GM12878 (cell line): ENCODE results near the gene SCNN1B. TPM values are rescaled to one million over a fixed set of nuclear protein-coding genes. Genes with fewer than 3 reads are reported as not detected.
A peak's percentile ranks its signal among the peaks of the same experiment; 100 is the strongest.

Source experiments
- ATAC-seq: fragments of 200-7000 bp; cut with Tn5 transposase; 3 replicates; pipeline ENCODE4 v1.9.1; 2020; ENCODE audit warnings: mild to moderate bottlenecking, moderate library complexity
- BruUV-seq: library from RNA; stranded (reverse); fragments of 400-500 nt; replicated peaks from 2 replicates; lab custom pipeline; 2021; lab: Mats Ljungman, UMichigan
- CTCF ChIA-PET: fragments of 300-600 bp; sonication (Branson Sonifier 250); formaldehyde crosslinking; extraction: SDS; loops from one replicate; lab custom pipeline; 2021; ENCODE audit warnings: inconsistent platforms; lab: Yijun Ruan, JAX
- POLR2A ChIA-PET: fragments of 350-600 bp; formaldehyde crosslinking; extraction: SDS; loops from one replicate; lab custom pipeline; 2021; ENCODE audit warnings: inconsistent platforms; lab: Charles Lee
- RAD21 ChIA-PET: fragments of 300-600 bp; sonication (Branson Sonifier 250); formaldehyde crosslinking; loops from one replicate; lab custom pipeline; 2023; ENCODE audit warnings: antibody characterized with exemption; ENCODE audit not compliant: unreplicated experiment; lab: Charles Lee
- SMC1A ChIA-PET: fragments of 300-600 bp; sonication (Branson Sonifier 250); formaldehyde crosslinking; loops from one replicate; lab custom pipeline; 2023; ENCODE audit not compliant: unreplicated experiment, uncharacterized antibody; lab: Charles Lee
- DNase-seq: peaks from one replicate; pipeline ENCODE4 v3.0.0-alpha.2; 2011; ENCODE audit warnings: low read depth, low spot score
- FAIRE-seq: peaks from 3 replicates; lab custom pipeline; 2011; peaks lifted over from hg19 to GRCh38; lab: Jason Lieb, UNC
- H2AFZ ChIP-seq: 2 replicates; pipeline ENCODE4 v1.6.0; 2011; ENCODE audit warnings: low read depth, low read length, control low read depth; ENCODE audit not compliant: control insufficient read depth
- H3K27ac ChIP-seq: 2 replicates; pipeline ENCODE4 v1.5.1; 2011; ENCODE audit warnings: control low read depth; ENCODE audit not compliant: control insufficient read depth, insufficient read depth
- H3K27me3 ChIP-seq, 2 experiments: replicated peaks in 1 of 2; 2 replicates each; pipeline versions ENCODE4 v1.6.0 to v1.6.1; 2011; ENCODE audit warnings: low read length in 1 of 2; ENCODE audit not compliant: control insufficient read depth in 2 of 2, insufficient read depth in 2 of 2
- H3K36me3 ChIP-seq, 2 experiments: 2 replicates each; pipeline ENCODE4 v1.5.1; 2011; ENCODE audit warnings: low read length in 1 of 2; ENCODE audit not compliant: control insufficient read depth in 2 of 2, insufficient read depth in 2 of 2
- H3K4me1 ChIP-seq: 2 replicates; pipeline ENCODE4 v1.6.1; 2011; ENCODE audit warnings: mild to moderate bottlenecking, low read length, moderate library complexity, mixed read lengths; ENCODE audit not compliant: control insufficient read depth, insufficient read depth
- H3K4me2 ChIP-seq: 2 replicates; pipeline ENCODE4 v1.6.0; 2011; ENCODE audit warnings: control low read depth; ENCODE audit not compliant: control insufficient read depth, insufficient read depth
- H3K4me3 ChIP-seq: fragments of 200-600 bp; sonication (generic); 2 replicates; pipeline ENCODE4 v1.5.1; 2016
- H3K79me2 ChIP-seq: 2 replicates; pipeline ENCODE4 v1.6.0; 2011; ENCODE audit warnings: low read length; ENCODE audit not compliant: control insufficient read depth, insufficient read depth
- H3K9ac ChIP-seq: 2 replicates; pipeline ENCODE4 v1.8.0; 2011; ENCODE audit warnings: low read length, control low read depth, mixed read lengths; ENCODE audit not compliant: control insufficient read depth, insufficient read depth
- H3K9me3 ChIP-seq: replicated peaks from 3 replicates; pipeline ENCODE4 v1.5.1; 2011; ENCODE audit warnings: mild to moderate bottlenecking, low read length; ENCODE audit not compliant: control insufficient read depth, insufficient read depth
- H4K20me1 ChIP-seq: 2 replicates; pipeline ENCODE4 v1.6.0; 2011; ENCODE audit not compliant: control insufficient read depth, insufficient read depth
- ATF7 ChIP-seq: fragments of 450-650 bp; IDR thresholded peaks from 2 replicates; pipeline ENCODE4 v1.6.1; 2016; ENCODE audit warnings: low read depth, mild to moderate bottlenecking
- BMI1 ChIP-seq: fragments of 450-650 bp; IDR thresholded peaks from 2 replicates; pipeline ENCODE4 v1.6.1; 2016; ENCODE audit warnings: mild to moderate bottlenecking, moderate library complexity, borderline replicate concordance
- FOXK2 ChIP-seq: fragments of 450-650 bp; IDR thresholded peaks from 2 replicates; pipeline ENCODE4 v1.6.1; 2017; ENCODE audit warnings: mild to moderate bottlenecking, moderate library complexity
- KLF5 ChIP-seq: fragments of 450-650 bp; IDR thresholded peaks from 2 replicates; pipeline ENCODE4 v1.6.1; 2014; ENCODE audit warnings: mild to moderate bottlenecking; ENCODE audit not compliant: partially characterized antibody
- NFXL1 ChIP-seq: fragments of 450-650 bp; IDR thresholded peaks from 2 replicates; pipeline ENCODE4 v1.6.1; 2017; ENCODE audit warnings: antibody characterized with exemption, mild to moderate bottlenecking, borderline replicate concordance
- RB1 ChIP-seq: fragments of 450-650 bp; formaldehyde crosslinking; IDR thresholded peaks from 2 replicates; pipeline ENCODE4 v1.6.1; 2017; ENCODE audit warnings: mild to moderate bottlenecking, borderline replicate concordance
- RELA ChIP-seq: fragments of 450-650 bp; IDR thresholded peaks from 2 replicates; pipeline ENCODE4 v1.8.0; 2014; ENCODE audit warnings: borderline replicate concordance; ENCODE audit not compliant: partially characterized antibody
- RUNX3 ChIP-seq: IDR thresholded peaks from 2 replicates; pipeline ENCODE4 v1.6.1; 2012; ENCODE audit warnings: low read length, inconsistent platforms
- SP1 ChIP-seq: IDR thresholded peaks from one replicate; pipeline ENCODE4 v1.6.1; 2011; ENCODE audit warnings: low read depth, low read length
- TCF3 ChIP-seq: IDR thresholded peaks from 2 replicates; pipeline ENCODE4 v1.6.1; 2012; ENCODE audit warnings: low read depth, mild to moderate bottlenecking, low read length, borderline replicate concordance; ENCODE audit not compliant: insufficient read depth
- WGBS: methylation state at CpG from one replicate; pipeline ENCODE4 v1.1.6; 2016; ENCODE audit warnings: low lambda C conversion rate; ENCODE audit not compliant: insufficient replicate concordance, insufficient coverage; ENCODE audit errors: missing lambda C conversion rate; 5-methylcytosine and 5-hydroxymethylcytosine counted together
- in situ Hi-C: fragments of 300-500 bp; cut with MboI; formaldehyde crosslinking; loops from 9 replicates; pipeline ENCODE4 v1.14.3; 2018; ENCODE audit warnings: mixed read lengths
- intact Hi-C: fragments of 100-400 bp; cut with micrococcal nuclease; formaldehyde crosslinking; loops from one replicate; pipeline ENCODE4 v1.14.2; 2022; ENCODE audit not compliant: unreplicated experiment
- polyA plus RNA-seq, 11 experiments: library from polyadenylated mRNA; depleted of rRNA in 4 of 11; unstranded in 6 of 11; stranded (reverse) in 5 of 11; fragments of >200 nt; fragmentation: Nextera tagmentation in 4 of 11; fragmentation: Illumina TruSeq in 1 of 11; extraction: Ambion mirVana in 4 of 11; extraction: Trizol in 1 of 11; gene quantifications; 1 replicate in 1 of 11; 2 replicates in 10 of 11; pipeline versions ENCODE4 v1.2.1 to v1.2.3, GENCODE V29; 2011 to 2016; ENCODE audit warnings: inconsistent platforms in 2 of 11, missing spikeins in 2 of 11, low read depth in 1 of 11
- total RNA-seq, 4 experiments: library from RNA; depleted of rRNA in 3 of 4; stranded (reverse); fragments of >200 nt in 3 of 4; fragmentation: Illumina TruSeq in 1 of 4; extraction: Trizol in 1 of 4; gene quantifications; 2 replicates each; pipeline versions ENCODE4 v1.2.1 to v1.2.3, GENCODE V29; 2013 to 2021
- TF ChIP-seq, protein P1 (sequence below): fragments of 450-650 bp; formaldehyde crosslinking; IDR thresholded peaks from 2 replicates; pipeline ENCODE4 v1.4.0; 2020; ENCODE audit warnings: mild to moderate bottlenecking, moderate library complexity
- TF ChIP-seq, protein P2 (sequence below): IDR thresholded peaks from 2 replicates; pipeline ENCODE4 v1.6.1; 2012; ENCODE audit warnings: low read length, inconsistent platforms
- TF ChIP-seq, protein P3 (sequence below): fragments of 150-350 bp; IDR thresholded peaks from 2 replicates; pipeline ENCODE4 v1.6.1; 2016; ENCODE audit warnings: low read depth, low read length

SCNN1B gene
- total and polyA plus RNA-seq, 10 of the 15 experiments (the other 5 are each of a cell fraction or from before 2014, with no cell fraction given): 0.28 to 1.5 (median 0.64) TPM

DNA sequence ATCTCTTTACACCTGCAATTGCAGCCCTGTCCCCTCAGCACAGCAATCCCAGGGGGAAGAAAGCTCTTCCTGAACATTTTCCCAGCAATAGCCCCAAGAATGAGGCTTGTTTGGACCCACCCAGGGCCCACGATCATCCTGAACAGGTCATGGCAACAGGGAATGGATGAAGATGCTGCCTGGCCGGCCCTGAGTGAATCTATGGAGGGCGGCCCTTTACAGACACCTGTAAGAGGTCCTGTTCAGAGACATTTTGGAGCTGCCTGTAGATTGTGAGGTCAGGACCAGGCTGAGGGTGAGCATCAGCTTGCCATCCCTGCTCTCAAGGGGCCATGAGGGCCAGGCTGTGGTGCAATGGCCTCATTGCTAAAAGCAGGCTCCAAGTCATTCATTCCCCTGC is 81.8 kb downstream of the SCNN1B start (continued):
- TF ChIP-seq RB1: no peak
- no peak for TF ChIP-seq ATF7
- TF ChIP-seq, protein P1, sequence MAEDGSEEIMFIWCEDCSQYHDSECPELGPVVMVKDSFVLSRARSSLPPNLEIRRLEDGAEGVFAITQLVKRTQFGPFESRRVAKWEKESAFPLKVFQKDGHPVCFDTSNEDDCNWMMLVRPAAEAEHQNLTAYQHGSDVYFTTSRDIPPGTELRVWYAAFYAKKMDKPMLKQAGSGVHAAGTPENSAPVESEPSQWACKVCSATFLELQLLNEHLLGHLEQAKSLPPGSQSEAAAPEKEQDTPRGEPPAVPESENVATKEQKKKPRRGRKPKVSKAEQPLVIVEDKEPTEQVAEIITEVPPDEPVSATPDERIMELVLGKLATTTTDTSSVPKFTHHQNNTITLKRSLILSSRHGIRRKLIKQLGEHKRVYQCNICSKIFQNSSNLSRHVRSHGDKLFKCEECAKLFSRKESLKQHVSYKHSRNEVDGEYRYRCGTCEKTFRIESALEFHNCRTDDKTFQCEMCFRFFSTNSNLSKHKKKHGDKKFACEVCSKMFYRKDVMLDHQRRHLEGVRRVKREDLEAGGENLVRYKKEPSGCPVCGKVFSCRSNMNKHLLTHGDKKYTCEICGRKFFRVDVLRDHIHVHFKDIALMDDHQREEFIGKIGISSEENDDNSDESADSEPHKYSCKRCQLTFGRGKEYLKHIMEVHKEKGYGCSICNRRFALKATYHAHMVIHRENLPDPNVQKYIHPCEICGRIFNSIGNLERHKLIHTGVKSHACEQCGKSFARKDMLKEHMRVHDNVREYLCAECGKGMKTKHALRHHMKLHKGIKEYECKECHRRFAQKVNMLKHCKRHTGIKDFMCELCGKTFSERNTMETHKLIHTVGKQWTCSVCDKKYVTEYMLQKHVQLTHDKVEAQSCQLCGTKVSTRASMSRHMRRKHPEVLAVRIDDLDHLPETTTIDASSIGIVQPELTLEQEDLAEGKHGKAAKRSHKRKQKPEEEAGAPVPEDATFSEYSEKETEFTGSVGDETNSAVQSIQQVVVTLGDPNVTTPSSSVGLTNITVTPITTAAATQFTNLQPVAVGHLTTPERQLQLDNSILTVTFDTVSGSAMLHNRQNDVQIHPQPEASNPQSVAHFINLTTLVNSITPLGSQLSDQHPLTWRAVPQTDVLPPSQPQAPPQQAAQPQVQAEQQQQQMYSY (CRISPR knock-in tag): no peak

DNA sequence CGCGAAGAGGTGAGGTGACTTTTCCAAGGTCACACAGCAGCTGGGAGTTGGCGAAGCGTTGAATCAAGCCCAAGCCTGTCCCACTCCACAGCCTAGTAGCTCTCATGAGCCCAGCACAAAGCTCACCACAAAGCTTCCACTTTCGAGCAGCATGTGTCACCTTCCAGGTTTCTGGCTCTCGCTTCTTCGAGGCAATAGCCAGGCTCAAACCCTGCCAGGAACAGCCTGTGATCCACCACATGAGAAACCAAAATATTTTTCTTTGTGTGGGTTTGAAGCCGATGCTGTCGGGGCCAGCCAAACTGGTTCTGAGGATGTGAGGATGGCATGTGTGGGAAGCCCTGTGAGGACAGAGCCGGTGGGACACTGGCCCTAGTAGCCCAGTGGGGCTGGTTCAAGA is 82.8 kb downstream of the SCNN1B start:
- ChIA-PET SMC1A (no interaction called here), RAD21 (no interaction called here), CTCF (no interaction called here), POLR2A (no interaction called here)
- WGBS: 87% methylated on average over 10 of the region's 10 CpGs
- no TSS peak for BruUV-seq
- Histone ChIP-seq H3K9ac (no peak overlapping the region), H3K9me3 (no peaks in the 10 kb centered on the region), H3K36me3 (peaks cover 0 to 3% of the 10 kb centered on the region in 2 experiments; a peak in 1 of 4 replicates), H4K20me1 (no peaks in the 10 kb centered on the region), H2AFZ (no peak overlapping the region), H3K4me3 (no peak overlapping the region), H3K27me3 (no peaks in the 10 kb centered on the region), H3K4me2 (0 out of 2 replicates have a peak overlapping the region, but pooled peaks have one; percentile 25), H3K79me2 (no peaks in the 10 kb centered on the region), H3K4me1 (no peaks in the 10 kb centered on the region), H3K27ac (no peak overlapping the region)
- intact Hi-C loops: no loop called here
- no peak for ATAC-seq
- no peak for TF ChIP-seq FOXK2
- no peak for TF ChIP-seq TCF3
- no peak for TF ChIP-seq NFXL1
- TF ChIP-seq KLF5: no peak
- TF ChIP-seq, protein P2, sequence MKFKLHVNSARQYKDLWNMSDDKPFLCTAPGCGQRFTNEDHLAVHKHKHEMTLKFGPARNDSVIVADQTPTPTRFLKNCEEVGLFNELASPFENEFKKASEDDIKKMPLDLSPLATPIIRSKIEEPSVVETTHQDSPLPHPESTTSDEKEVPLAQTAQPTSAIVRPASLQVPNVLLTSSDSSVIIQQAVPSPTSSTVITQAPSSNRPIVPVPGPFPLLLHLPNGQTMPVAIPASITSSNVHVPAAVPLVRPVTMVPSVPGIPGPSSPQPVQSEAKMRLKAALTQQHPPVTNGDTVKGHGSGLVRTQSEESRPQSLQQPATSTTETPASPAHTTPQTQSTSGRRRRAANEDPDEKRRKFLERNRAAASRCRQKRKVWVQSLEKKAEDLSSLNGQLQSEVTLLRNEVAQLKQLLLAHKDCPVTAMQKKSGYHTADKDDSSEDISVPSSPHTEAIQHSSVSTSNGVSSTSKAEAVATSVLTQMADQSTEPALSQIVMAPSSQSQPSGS: no peak
- TF ChIP-seq, protein P3, sequence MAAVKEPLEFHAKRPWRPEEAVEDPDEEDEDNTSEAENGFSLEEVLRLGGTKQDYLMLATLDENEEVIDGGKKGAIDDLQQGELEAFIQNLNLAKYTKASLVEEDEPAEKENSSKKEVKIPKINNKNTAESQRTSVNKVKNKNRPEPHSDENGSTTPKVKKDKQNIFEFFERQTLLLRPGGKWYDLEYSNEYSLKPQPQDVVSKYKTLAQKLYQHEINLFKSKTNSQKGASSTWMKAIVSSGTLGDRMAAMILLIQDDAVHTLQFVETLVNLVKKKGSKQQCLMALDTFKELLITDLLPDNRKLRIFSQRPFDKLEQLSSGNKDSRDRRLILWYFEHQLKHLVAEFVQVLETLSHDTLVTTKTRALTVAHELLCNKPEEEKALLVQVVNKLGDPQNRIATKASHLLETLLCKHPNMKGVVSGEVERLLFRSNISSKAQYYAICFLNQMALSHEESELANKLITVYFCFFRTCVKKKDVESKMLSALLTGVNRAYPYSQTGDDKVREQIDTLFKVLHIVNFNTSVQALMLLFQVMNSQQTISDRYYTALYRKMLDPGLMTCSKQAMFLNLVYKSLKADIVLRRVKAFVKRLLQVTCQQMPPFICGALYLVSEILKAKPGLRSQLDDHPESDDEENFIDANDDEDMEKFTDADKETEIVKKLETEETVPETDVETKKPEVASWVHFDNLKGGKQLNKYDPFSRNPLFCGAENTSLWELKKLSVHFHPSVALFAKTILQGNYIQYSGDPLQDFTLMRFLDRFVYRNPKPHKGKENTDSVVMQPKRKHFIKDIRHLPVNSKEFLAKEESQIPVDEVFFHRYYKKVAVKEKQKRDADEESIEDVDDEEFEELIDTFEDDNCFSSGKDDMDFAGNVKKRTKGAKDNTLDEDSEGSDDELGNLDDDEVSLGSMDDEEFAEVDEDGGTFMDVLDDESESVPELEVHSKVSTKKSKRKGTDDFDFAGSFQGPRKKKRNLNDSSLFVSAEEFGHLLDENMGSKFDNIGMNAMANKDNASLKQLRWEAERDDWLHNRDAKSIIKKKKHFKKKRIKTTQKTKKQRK: no peak
- no peak for TF ChIP-seq RELA
- no peak for TF ChIP-seq BMI1
- no peak for TF ChIP-seq SP1
- TF ChIP-seq RUNX3: no peak
- in situ Hi-C loops: no loop called here
- DNase-seq: no peak
- FAIRE-seq: no peak
